Breast epithelium (tissue), 3 donors: ENCODE measurements around the gene MYL4.

Experiments used
- CTCF ChIP-seq, 3 donors: fragments of 450-650 bp; IDR thresholded peaks; one replicate each; pipeline ENCODE4 v1.5.1; 2016 to 2017; ENCODE audit warnings: antibody characterized with exemption in 3 of 3, mild to moderate bottlenecking in 3 of 3, moderate library complexity in 3 of 3
- POLR2A ChIP-seq: fragments of 450-650 bp; IDR thresholded peaks from one replicate; pipeline ENCODE4 v1.6.1; 2016; ENCODE audit warnings: antibody characterized with exemption, mild to moderate bottlenecking, moderate library complexity

GRCh38 chr17:47242648-47243047 is 33.5 kb downstream of the MYL4 start:
- TF ChIP-seq CTCF (IDR thresholded peaks at IDR 0.05), result no peak
- TF ChIP-seq POLR2A, result no peak
